IPS DF 6.9 (cell line): ENCODE measurements around the gene TPSG1.
A peak's percentile ranks its signal among the peaks of the same experiment; 100 is the strongest.
"Not testable (repeated sequence)": the region's sequence is repeated elsewhere in the genome, so short reads cannot be mapped to it uniquely, and the experiment has no call there.

Experiments used
- DNase-seq: peaks from one replicate; pipeline ENCODE4 v3.0.0-alpha.2; 2013; ENCODE audit warnings: low read depth, low spot score
- H3K27ac ChIP-seq: one replicate; pipeline ENCODE4 v1.5.1; 2013; ENCODE audit warnings: low read length, control low read depth
- H3K27me3 ChIP-seq: 2 replicates; pipeline ENCODE4 v1.6.1; 2013; ENCODE audit warnings: mild to moderate bottlenecking, low read length; ENCODE audit not compliant: control insufficient read depth, insufficient read depth
- H3K36me3 ChIP-seq: 2 replicates; pipeline ENCODE4 v1.6.1; 2013; ENCODE audit warnings: low read length; ENCODE audit not compliant: control insufficient read depth, insufficient read depth
- H3K4me1 ChIP-seq: 2 replicates; pipeline ENCODE4 v1.6.1; 2013; ENCODE audit warnings: low read length; ENCODE audit not compliant: control insufficient read depth, insufficient read depth
- H3K4me3 ChIP-seq: 2 replicates; pipeline ENCODE4 v1.5.1; 2013; ENCODE audit warnings: mild to moderate bottlenecking, low read length
- H3K9me3 ChIP-seq: 2 replicates; pipeline ENCODE4 v1.6.1; 2013; ENCODE audit warnings: low read length, inconsistent platforms; ENCODE audit not compliant: control insufficient read depth, insufficient read depth
- whole genome bisulfite sequencing: extraction: QIAGEN DNeasy Blood & Tissue Kit; methylation state at CpG from one replicate; pipeline ENCODE4 v1.1.7; 2013; ENCODE audit warnings: mixed read lengths, missing lambda C conversion rate; ENCODE audit not compliant: insufficient read length, insufficient coverage; 5-methylcytosine and 5-hydroxymethylcytosine counted together

TPSG1 gene

GRCh38 chr16:1195393-1195666 lies 29.7 kb downstream of the TPSG1 start:
- WGBS, result no CpG with 5 or more reads among the region's 14 CpGs
- H3K4me3 ChIP-seq, result no peak overlapping the region
- H3K27me3 ChIP-seq, result no peaks in the 10 kb centered on the region
- no peak for DNase-seq
- H3K27ac ChIP-seq, result no peak overlapping the region
- peaks cover 2% of the 10 kb centered on the region; the same call in 1 of the 2 replicates for H3K4me1 ChIP-seq
- H3K9me3 ChIP-seq, result no peaks in the 10 kb centered on the region
- no peaks in the 10 kb centered on the region; the same call in 1 of the 2 replicates for H3K36me3 ChIP-seq

- Histone ChIP-seq H3K4me1 (peaks cover 2% of the 10 kb centered on the region; the same call in 1 of the 2 replicates), H3K4me3 (no peak overlapping the region), H3K27me3 (no peaks in the 10 kb centered on the region), H3K36me3 (no peaks in the 10 kb centered on the region; the same call in 1 of the 2 replicates), H3K27ac (no peak overlapping the region), H3K9me3 (no peaks in the 10 kb centered on the region)
- no CpG with 5 or more reads among the region's 61 CpGs for WGBS
- DNase-seq, result no peak
Observed at GRCh38 chr16:1194665-1195392, 30.2 kb downstream of the TPSG1 start.

- Histone ChIP-seq H3K9me3 (no peaks in the 10 kb centered on the region), H3K27me3 (no peaks in the 10 kb centered on the region), H3K4me3 (no peak overlapping the region), H3K4me1 (peaks cover 2% of the 10 kb centered on the region; the same call in 1 of the 2 replicates), H3K36me3 (no peaks in the 10 kb centered on the region; the same call in 1 of the 2 replicates), H3K27ac (no peak overlapping the region)
- WGBS, result no CpG with 5 or more reads among the region's 29 CpGs
- DNase-seq, result no peak
Observed at GRCh38 chr16:1193825-1194581, 31.1 kb downstream of the TPSG1 start.

GRCh38 chr16:1193143-1193824 lies 31.8 kb downstream of the TPSG1 start:
- Histone ChIP-seq H3K27ac (no peak overlapping the region), H3K4me1 (peaks cover 2% of the 10 kb centered on the region; the same call in 1 of the 2 replicates), H3K9me3 (no peaks in the 10 kb centered on the region), H3K36me3 (no peaks in the 10 kb centered on the region), H3K4me3 (no peak overlapping the region), H3K27me3 (no peaks in the 10 kb centered on the region)
- DNase-seq, result no peak
- no CpG with 5 or more reads among the region's 30 CpGs for WGBS

GRCh38 chr16:1192384-1193073 lies 32.5 kb downstream of the TPSG1 start:
- H3K27me3 ChIP-seq, result no peaks in the 10 kb centered on the region
- no peak overlapping the region for H3K27ac ChIP-seq
- peaks cover 2% of the 10 kb centered on the region; the same call in 1 of the 2 replicates for H3K4me1 ChIP-seq
- no CpG with 5 or more reads among the region's 9 CpGs for WGBS
- DNase-seq, result no peak
- H3K36me3 ChIP-seq, result no peaks in the 10 kb centered on the region
- no peaks in the 10 kb centered on the region for H3K9me3 ChIP-seq
- H3K4me3 ChIP-seq, result no peak overlapping the region

GRCh38 chr16:1190789-1191188 lies 34.3 kb downstream of the TPSG1 start:
- DNase-seq, H3K36me3 ChIP-seq, H3K27ac ChIP-seq, H3K9me3 ChIP-seq, H3K4me1 ChIP-seq, H3K4me3 ChIP-seq, H3K27me3 ChIP-seq: not testable (repeated sequence)
- no CpG with 5 or more reads among the region's 11 CpGs for WGBS

GRCh38 chr16:1189455-1189854 lies 35.6 kb downstream of the TPSG1 start:
- Histone ChIP-seq H3K4me1 (peaks cover 2% of the 10 kb centered on the region; the same call in 1 of the 2 replicates), H3K4me3 (no peak overlapping the region), H3K27me3 (no peaks in the 10 kb centered on the region), H3K27ac (no peak overlapping the region), H3K9me3 (no peaks in the 10 kb centered on the region), H3K36me3 (no peaks in the 10 kb centered on the region)
- WGBS, result no CpG with 5 or more reads among the region's 7 CpGs
- no peak for DNase-seq

- H3K4me1 ChIP-seq, result 0 out of 2 replicates have a peak, but pooled peaks cover 2% of the 10 kb centered on the region
- no CpG with 5 or more reads among the region's 32 CpGs for WGBS
- DNase-seq, result peak; percentile 31
- H3K36me3 ChIP-seq, result no peaks in the 10 kb centered on the region
- H3K9me3 ChIP-seq, result no peaks in the 10 kb centered on the region
- no peaks in the 10 kb centered on the region for H3K27me3 ChIP-seq
- no peak overlapping the region for H3K4me3 ChIP-seq
- H3K27ac ChIP-seq, result no peak overlapping the region
Observed at GRCh38 chr16:1188432-1189189, 36.5 kb downstream of the TPSG1 start.

GRCh38 chr16:1185460-1186207 lies 39.4 kb downstream of the TPSG1 start:
- not testable (repeated sequence) for H3K4me1 ChIP-seq, H3K27me3 ChIP-seq, DNase-seq, H3K36me3 ChIP-seq, H3K4me3 ChIP-seq, H3K27ac ChIP-seq, H3K9me3 ChIP-seq
- WGBS, result no CpG with 5 or more reads among the region's 86 CpGs
